Chondrocyte (in vitro differentiated cells): Measurements from ENCODE around the gene PTPRQ. TPM values are rescaled to one million over a fixed set of nuclear protein-coding genes. Genes with fewer than 3 reads are reported as not detected.

Experiments
- DNase-seq: peaks from one replicate; pipeline ENCODE4 v3.0.0; 2021; ENCODE audit warnings: mixed read lengths, low spot score
- H3K27ac Mint-ChIP-seq: one replicate; pipeline ENCODE4 v1.8.0; 2021; ENCODE audit warnings: mild to moderate bottlenecking, moderate library complexity, mixed read lengths; ENCODE audit not compliant: unreplicated experiment
- H3K27me3 Mint-ChIP-seq: 2 replicates; pipeline ENCODE4 v1.8.0; 2021; ENCODE audit warnings: low read depth, mixed read lengths
- H3K36me3 Mint-ChIP-seq: 2 replicates; pipeline ENCODE4 v1.8.0; 2021; ENCODE audit warnings: low read depth, mixed read lengths
- H3K4me1 Mint-ChIP-seq: 2 replicates; pipeline ENCODE4 v1.8.0; 2021; ENCODE audit warnings: low read depth, mild to moderate bottlenecking, mixed read lengths
- H3K4me3 Mint-ChIP-seq: one replicate; pipeline ENCODE4 v1.8.0; 2021; ENCODE audit warnings: mild to moderate bottlenecking, moderate library complexity, mixed read lengths; ENCODE audit not compliant: unreplicated experiment
- H3K9me3 Mint-ChIP-seq: 2 replicates; pipeline ENCODE4 v1.8.0; 2021; ENCODE audit warnings: low read depth, mixed read lengths
- total RNA-seq: library from RNA; stranded (reverse); gene quantifications from 3 replicates; pipeline ENCODE4 v1.2.1, GENCODE V29; 2021
- TF ChIP-seq, protein P1 (sequence below): fragments of 200-600 bp; sonication (generic); IDR thresholded peaks from 2 replicates; pipeline ENCODE4 v1.5.0; 2021; ENCODE audit warnings: antibody characterized with exemption, mild to moderate bottlenecking, moderate library complexity

The PTPRQ gene
- total RNA-seq, 1 donor from 2014 or later = 0.10 TPM

GRCh38 chr12:80607361-80608135, 163.5 kb downstream of the PTPRQ start:
- Mint-ChIP-seq H3K36me3 (no peaks in the 10 kb centered on the region), H3K27me3 (no peaks in the 10 kb centered on the region), H3K4me3 (no peak overlapping the region), H3K9me3 (peaks cover under 1% of the 10 kb centered on the region), H3K27ac (no peak overlapping the region), H3K4me1 (no peaks in the 10 kb centered on the region)
- no peak for DNase-seq
- TF ChIP-seq, protein P1, sequence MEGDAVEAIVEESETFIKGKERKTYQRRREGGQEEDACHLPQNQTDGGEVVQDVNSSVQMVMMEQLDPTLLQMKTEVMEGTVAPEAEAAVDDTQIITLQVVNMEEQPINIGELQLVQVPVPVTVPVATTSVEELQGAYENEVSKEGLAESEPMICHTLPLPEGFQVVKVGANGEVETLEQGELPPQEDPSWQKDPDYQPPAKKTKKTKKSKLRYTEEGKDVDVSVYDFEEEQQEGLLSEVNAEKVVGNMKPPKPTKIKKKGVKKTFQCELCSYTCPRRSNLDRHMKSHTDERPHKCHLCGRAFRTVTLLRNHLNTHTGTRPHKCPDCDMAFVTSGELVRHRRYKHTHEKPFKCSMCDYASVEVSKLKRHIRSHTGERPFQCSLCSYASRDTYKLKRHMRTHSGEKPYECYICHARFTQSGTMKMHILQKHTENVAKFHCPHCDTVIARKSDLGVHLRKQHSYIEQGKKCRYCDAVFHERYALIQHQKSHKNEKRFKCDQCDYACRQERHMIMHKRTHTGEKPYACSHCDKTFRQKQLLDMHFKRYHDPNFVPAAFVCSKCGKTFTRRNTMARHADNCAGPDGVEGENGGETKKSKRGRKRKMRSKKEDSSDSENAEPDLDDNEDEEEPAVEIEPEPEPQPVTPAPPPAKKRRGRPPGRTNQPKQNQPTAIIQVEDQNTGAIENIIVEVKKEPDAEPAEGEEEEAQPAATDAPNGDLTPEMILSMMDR = peak; percentile 45

GRCh38 chr12:80617733-80618132, 173.7 kb downstream of the PTPRQ start:
- no peak for DNase-seq
- no peak overlapping the region for H3K27ac Mint-ChIP-seq
- peaks cover 1% of the 10 kb centered on the region for H3K27me3 Mint-ChIP-seq
- TF ChIP-seq, protein P1 = no peak
- H3K9me3 Mint-ChIP-seq = peaks cover 1% of the 10 kb centered on the region
- no peaks in the 10 kb centered on the region for H3K36me3 Mint-ChIP-seq
- no peak overlapping the region for H3K4me3 Mint-ChIP-seq
- H3K4me1 Mint-ChIP-seq = no peaks in the 10 kb centered on the region

DNA sequence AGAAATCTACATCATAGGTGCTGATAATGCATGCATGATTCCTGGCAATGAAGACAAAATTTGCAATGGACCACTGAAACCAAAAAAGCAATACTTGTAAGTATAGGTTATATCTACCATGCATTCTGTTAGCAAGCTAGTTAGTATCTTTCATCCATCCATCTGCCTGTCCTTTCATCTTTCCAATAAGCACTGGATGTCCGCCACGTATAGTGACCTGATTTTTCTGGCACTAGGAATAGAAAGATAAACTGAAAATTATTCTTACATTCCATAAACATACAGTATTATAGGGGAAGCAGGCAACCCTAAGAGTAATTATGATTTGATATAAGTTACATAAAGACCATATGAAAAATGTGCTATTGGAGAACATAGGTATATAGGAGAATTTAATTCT, 176.2 kb downstream of the PTPRQ start:
- no peak overlapping the region for H3K27ac Mint-ChIP-seq
- no peak for DNase-seq

DNA sequence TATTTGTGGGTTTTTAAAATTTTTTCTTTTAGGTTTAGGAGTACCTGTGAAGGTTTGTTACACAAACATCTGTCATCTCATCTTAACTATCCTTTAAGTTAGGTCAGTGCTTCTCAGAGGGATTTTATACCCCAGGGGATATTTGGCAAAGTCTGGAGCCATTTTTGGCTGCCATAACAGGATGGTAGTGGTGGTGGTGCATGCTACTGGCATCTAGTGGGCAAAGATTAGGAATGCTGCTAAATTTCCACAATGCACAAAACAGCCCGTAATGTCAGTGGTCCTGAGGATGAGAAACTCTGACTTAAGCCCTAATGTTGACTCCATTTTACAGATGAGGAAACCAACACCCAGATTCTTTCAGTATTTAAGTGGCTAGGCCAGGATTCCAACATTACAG, 178.2 kb downstream of the PTPRQ start:
- DNase-seq = no peak
- peaks cover 3% of the 10 kb centered on the region for H3K4me1 Mint-ChIP-seq
- H3K27ac Mint-ChIP-seq = no peak overlapping the region
- no peaks in the 10 kb centered on the region for H3K9me3 Mint-ChIP-seq
- H3K4me3 Mint-ChIP-seq = no peak overlapping the region
- TF ChIP-seq, protein P1 = peak; percentile 70
- no peaks in the 10 kb centered on the region for H3K27me3 Mint-ChIP-seq
- H3K36me3 Mint-ChIP-seq = no peaks in the 10 kb centered on the region

More for the DNA sequence above, 176.2 kb downstream of the PTPRQ start:
- Mint-ChIP-seq H3K4me3 (no peak overlapping the region), H3K4me1 (no peaks in the 10 kb centered on the region), H3K9me3 (no peaks in the 10 kb centered on the region), H3K36me3 (no peaks in the 10 kb centered on the region), H3K27me3 (no peaks in the 10 kb centered on the region)
- TF ChIP-seq, protein P1 = no peak

- Mint-ChIP-seq H3K27me3 (no peaks in the 10 kb centered on the region), H3K4me3 (no peak overlapping the region)
Observed at GRCh38 chr12:80625051-80625450, 181.0 kb downstream of the PTPRQ start.

More at GRCh38 chr12:80625051-80625450, 181.0 kb downstream of the PTPRQ start:
- H3K4me1 Mint-ChIP-seq = peaks cover 11% of the 10 kb centered on the region
- DNase-seq = no peak
- no peaks in the 10 kb centered on the region for H3K9me3 Mint-ChIP-seq
- TF ChIP-seq, protein P1 = no peak
- H3K36me3 Mint-ChIP-seq = no peaks in the 10 kb centered on the region
- no peak overlapping the region for H3K27ac Mint-ChIP-seq
